HEK293 (cell line): ENCODE data around the gene TK2.

ENCODE experiments used
- YY1 ChIP-seq: fragments of 450-650 bp; formaldehyde crosslinking; IDR thresholded peaks from 2 replicates; pipeline ENCODE4 v1.5.1; 2018; ENCODE audit warnings: missing biosample characterization, missing genetic modification characterization
- ZEB2 ChIP-seq: fragments of 450-650 bp; formaldehyde crosslinking; IDR thresholded peaks from 2 replicates; pipeline ENCODE4 v1.5.1; 2016; ENCODE audit warnings: missing biosample characterization, missing genetic modification characterization
- ZFP3 ChIP-seq: fragments of 450-650 bp; formaldehyde crosslinking; IDR thresholded peaks from 2 replicates; pipeline ENCODE4 v1.5.1; 2016; ENCODE audit warnings: low read depth, missing biosample characterization, missing genetic modification characterization
- ZNF23 ChIP-seq: fragments of 450-650 bp; formaldehyde crosslinking; IDR thresholded peaks from 2 replicates; pipeline ENCODE4 v1.5.1; 2016; ENCODE audit warnings: missing biosample characterization, missing genetic modification characterization, borderline replicate concordance
- ZNF514 ChIP-seq: fragments of 450-650 bp; formaldehyde crosslinking; IDR thresholded peaks from 2 replicates; pipeline ENCODE4 v1.5.1; 2016; ENCODE audit warnings: missing biosample characterization, missing genetic modification characterization
- ZNF549 ChIP-seq: fragments of 450-650 bp; IDR thresholded peaks from 2 replicates; pipeline ENCODE4 v1.5.1; 2018; ENCODE audit warnings: missing biosample characterization, missing genetic modification characterization, mild to moderate bottlenecking, inconsistent platforms, moderate library complexity
- ZNF677 ChIP-seq: fragments of 450-650 bp; IDR thresholded peaks from 2 replicates; pipeline ENCODE4 v1.5.0; 2018; ENCODE audit warnings: missing biosample characterization, mild to moderate bottlenecking, missing genetic modification characterization, moderate library complexity
- TF ChIP-seq, protein P1 (sequence below): fragments of 450-650 bp; formaldehyde crosslinking; IDR thresholded peaks from 2 replicates; pipeline ENCODE4 v1.5.1; 2016; ENCODE audit warnings: missing biosample characterization, missing genetic modification characterization
- TF ChIP-seq, protein P2 (sequence below): fragments of 450-650 bp; formaldehyde crosslinking; IDR thresholded peaks from 2 replicates; pipeline ENCODE4 v1.5.1; 2016; ENCODE audit warnings: missing biosample characterization, missing genetic modification characterization
- TF ChIP-seq, protein P3 (sequence below): fragments of 450-650 bp; formaldehyde crosslinking; IDR thresholded peaks from 2 replicates; pipeline ENCODE4 v1.5.1; 2016; ENCODE audit warnings: missing biosample characterization, missing genetic modification characterization
- TF ChIP-seq, protein P4 (sequence below): fragments of 450-650 bp; formaldehyde crosslinking; IDR thresholded peaks from 2 replicates; pipeline ENCODE4 v1.5.1; 2016; ENCODE audit warnings: missing biosample characterization, missing genetic modification characterization
- TF ChIP-seq, protein P5 (sequence below): sonication (generic); formaldehyde crosslinking; IDR thresholded peaks from 2 replicates; pipeline ENCODE4 v1.8.1; 2022; ENCODE audit warnings: mild to moderate bottlenecking, moderate library complexity, missing genetic modification reagents

DNA sequence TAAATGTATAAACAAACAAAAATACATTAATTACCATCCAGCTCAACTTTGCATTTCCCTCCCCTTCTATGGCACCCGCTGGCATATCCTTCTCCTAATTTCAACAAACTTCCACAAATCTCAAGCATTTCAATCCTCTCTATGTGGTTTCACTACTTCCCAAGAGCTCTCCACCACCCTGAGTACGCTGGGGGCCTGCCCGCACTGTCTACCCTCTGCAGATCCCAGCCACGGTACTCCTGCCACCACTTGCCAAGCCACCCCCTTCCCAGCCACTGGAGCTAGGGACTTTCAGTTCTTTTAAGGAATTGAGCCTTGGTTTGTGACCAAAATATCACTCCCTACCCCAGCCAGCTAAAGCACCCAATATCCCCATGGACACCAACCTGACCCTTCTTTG is 1.9 kb downstream of the TK2 start:
- TF ChIP-seq, protein P1, sequence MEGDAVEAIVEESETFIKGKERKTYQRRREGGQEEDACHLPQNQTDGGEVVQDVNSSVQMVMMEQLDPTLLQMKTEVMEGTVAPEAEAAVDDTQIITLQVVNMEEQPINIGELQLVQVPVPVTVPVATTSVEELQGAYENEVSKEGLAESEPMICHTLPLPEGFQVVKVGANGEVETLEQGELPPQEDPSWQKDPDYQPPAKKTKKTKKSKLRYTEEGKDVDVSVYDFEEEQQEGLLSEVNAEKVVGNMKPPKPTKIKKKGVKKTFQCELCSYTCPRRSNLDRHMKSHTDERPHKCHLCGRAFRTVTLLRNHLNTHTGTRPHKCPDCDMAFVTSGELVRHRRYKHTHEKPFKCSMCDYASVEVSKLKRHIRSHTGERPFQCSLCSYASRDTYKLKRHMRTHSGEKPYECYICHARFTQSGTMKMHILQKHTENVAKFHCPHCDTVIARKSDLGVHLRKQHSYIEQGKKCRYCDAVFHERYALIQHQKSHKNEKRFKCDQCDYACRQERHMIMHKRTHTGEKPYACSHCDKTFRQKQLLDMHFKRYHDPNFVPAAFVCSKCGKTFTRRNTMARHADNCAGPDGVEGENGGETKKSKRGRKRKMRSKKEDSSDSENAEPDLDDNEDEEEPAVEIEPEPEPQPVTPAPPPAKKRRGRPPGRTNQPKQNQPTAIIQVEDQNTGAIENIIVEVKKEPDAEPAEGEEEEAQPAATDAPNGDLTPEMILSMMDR (tag by site-specific recombination), result no peak
- TF ChIP-seq, protein P2, sequence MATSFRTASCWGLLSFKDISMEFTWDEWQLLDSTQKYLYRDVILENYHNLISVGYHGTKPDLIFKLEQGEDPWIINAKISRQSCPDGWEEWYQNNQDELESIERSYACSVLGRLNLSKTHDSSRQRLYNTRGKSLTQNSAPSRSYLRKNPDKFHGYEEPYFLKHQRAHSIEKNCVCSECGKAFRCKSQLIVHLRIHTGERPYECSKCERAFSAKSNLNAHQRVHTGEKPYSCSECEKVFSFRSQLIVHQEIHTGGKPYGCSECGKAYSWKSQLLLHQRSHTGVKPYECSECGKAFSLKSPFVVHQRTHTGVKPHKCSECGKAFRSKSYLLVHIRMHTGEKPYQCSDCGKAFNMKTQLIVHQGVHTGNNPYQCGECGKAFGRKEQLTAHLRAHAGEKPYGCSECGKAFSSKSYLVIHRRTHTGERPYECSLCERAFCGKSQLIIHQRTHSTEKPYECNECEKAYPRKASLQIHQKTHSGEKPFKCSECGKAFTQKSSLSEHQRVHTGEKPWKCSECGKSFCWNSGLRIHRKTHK, result no peak
- TF ChIP-seq ZNF549 (no peak), ZNF677 (tag by site-specific recombination) (no peak), YY1 (tag by site-specific recombination) (no peak), ZNF514 (tag by site-specific recombination) (no peak), ZEB2 (tag by site-specific recombination) (no peak), ZFP3 (tag by site-specific recombination) (no peak), ZNF23 (tag by site-specific recombination) (no peak)
- TF ChIP-seq, protein P3, sequence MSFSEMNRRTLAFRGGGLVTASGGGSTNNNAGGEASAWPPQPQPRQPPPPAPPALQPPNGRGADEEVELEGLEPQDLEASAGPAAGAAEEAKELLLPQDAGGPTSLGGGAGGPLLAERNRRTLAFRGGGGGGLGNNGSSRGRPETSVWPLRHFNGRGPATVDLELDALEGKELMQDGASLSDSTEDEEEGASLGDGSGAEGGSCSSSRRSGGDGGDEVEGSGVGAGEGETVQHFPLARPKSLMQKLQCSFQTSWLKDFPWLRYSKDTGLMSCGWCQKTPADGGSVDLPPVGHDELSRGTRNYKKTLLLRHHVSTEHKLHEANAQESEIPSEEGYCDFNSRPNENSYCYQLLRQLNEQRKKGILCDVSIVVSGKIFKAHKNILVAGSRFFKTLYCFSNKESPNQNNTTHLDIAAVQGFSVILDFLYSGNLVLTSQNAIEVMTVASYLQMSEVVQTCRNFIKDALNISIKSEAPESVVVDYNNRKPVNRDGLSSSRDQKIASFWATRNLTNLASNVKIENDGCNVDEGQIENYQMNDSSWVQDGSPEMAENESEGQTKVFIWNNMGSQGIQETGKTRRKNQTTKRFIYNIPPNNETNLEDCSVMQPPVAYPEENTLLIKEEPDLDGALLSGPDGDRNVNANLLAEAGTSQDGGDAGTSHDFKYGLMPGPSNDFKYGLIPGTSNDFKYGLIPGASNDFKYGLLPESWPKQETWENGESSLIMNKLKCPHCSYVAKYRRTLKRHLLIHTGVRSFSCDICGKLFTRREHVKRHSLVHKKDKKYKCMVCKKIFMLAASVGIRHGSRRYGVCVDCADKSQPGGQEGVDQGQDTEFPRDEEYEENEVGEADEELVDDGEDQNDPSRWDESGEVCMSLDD (tag by site-specific recombination), result no peak
- TF ChIP-seq, protein P4, sequence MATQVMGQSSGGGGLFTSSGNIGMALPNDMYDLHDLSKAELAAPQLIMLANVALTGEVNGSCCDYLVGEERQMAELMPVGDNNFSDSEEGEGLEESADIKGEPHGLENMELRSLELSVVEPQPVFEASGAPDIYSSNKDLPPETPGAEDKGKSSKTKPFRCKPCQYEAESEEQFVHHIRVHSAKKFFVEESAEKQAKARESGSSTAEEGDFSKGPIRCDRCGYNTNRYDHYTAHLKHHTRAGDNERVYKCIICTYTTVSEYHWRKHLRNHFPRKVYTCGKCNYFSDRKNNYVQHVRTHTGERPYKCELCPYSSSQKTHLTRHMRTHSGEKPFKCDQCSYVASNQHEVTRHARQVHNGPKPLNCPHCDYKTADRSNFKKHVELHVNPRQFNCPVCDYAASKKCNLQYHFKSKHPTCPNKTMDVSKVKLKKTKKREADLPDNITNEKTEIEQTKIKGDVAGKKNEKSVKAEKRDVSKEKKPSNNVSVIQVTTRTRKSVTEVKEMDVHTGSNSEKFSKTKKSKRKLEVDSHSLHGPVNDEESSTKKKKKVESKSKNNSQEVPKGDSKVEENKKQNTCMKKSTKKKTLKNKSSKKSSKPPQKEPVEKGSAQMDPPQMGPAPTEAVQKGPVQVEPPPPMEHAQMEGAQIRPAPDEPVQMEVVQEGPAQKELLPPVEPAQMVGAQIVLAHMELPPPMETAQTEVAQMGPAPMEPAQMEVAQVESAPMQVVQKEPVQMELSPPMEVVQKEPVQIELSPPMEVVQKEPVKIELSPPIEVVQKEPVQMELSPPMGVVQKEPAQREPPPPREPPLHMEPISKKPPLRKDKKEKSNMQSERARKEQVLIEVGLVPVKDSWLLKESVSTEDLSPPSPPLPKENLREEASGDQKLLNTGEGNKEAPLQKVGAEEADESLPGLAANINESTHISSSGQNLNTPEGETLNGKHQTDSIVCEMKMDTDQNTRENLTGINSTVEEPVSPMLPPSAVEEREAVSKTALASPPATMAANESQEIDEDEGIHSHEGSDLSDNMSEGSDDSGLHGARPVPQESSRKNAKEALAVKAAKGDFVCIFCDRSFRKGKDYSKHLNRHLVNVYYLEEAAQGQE (tag by site-specific recombination), result no peak
- TF ChIP-seq, protein P5, sequence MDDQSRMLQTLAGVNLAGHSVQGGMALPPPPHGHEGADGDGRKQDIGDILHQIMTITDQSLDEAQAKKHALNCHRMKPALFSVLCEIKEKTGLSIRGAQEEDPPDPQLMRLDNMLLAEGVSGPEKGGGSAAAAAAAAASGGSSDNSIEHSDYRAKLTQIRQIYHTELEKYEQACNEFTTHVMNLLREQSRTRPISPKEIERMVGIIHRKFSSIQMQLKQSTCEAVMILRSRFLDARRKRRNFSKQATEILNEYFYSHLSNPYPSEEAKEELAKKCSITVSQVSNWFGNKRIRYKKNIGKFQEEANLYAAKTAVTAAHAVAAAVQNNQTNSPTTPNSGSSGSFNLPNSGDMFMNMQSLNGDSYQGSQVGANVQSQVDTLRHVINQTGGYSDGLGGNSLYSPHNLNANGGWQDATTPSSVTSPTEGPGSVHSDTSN (CRISPR knock-in tag), result no peak
